NCI-H345 treated with DMSO at 0.1 percent for 48 hours (cell line): ENCODE data around the gene MCTP1.
"Not testable (repeated sequence)": the region's sequence is repeated elsewhere in the genome, so short reads cannot be mapped to it uniquely, and the experiment has no call there.

Source experiments
- DNase-seq: peaks from one replicate; lab custom pipeline; 2025; ENCODE audit not compliant: unreplicated experiment; lab: John Stamatoyannopoulos, UW

The MCTP1 gene

GRCh38 chr5:95035891-95036685 is 248.8 kb downstream of the MCTP1 start:
- no peak for DNase-seq

- DNase-seq, result no peak
Measured at GRCh38 chr5:95032801-95033200, 252.1 kb downstream of the MCTP1 start.

GRCh38 chr5:95029569-95030366 is 255.1 kb downstream of the MCTP1 start:
- DNase-seq, result no peak

- DNase-seq, result no peak
Measured at GRCh38 chr5:95027775-95028174, 257.1 kb downstream of the MCTP1 start.

DNA sequence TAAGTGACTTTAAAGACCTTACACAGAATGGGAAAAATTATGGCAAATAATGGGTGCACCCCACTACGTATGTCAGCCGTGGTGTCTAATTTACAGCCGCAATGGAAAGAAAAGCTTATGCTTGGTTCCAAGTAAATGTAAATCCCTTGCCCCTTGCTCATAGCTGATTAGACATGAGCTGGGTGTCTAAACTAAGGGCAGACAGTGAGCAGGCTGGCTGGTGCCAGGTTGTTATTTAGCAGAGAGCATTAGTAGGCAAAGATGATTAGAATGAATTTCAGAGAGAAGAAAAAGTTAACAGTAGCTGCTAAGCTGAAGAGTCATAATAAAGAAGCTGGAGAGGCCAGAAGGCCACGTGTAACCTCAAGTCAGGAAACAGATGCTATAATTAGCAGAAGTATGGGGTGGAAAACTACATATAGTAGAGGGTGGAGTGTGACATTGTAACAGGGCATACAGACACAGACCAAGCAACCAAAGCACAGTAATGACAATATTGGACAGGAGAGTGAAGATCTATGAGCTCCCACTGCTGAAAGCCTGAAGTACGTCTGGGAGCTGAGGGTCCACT is 257.7 kb downstream of the MCTP1 start:
- DNase-seq, result no peak

- DNase-seq, result no peak
Measured at GRCh38 chr5:95026718-95027117, 258.2 kb downstream of the MCTP1 start.

DNA sequence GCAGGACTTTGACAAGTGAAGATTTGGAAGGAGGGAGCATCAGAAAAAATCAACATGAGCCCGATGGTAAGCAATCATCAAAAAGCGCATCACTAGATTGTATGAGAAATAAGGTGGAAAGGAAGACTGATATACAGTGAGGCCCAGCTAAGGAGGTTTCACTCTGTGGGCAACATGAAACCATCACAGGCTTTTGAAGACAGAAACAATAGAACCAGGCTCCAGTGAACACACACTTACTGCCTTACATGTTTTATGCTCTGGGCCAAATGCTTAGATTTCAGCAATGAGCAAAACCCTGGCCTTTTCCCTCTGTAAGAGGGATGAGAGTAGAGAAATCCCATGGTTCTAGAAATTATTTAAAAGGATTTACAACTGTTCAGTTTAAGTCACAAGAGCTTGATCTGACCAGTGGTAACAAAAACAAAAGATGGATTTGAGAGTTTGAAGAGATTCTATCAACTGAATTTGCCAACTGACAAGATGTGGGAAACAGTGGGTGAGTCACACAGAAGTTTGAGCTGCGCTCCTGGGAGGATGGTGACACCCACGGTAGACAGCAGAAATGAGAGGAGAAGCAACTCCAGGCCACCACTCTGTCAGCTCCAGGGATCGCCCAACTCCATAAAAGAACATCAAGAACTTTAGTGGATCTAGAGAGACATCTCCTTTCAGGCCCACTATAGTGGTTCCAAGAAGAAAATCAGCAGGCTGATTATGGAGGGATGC is 261.8 kb downstream of the MCTP1 start:
- DNase-seq, result no peak

DNA sequence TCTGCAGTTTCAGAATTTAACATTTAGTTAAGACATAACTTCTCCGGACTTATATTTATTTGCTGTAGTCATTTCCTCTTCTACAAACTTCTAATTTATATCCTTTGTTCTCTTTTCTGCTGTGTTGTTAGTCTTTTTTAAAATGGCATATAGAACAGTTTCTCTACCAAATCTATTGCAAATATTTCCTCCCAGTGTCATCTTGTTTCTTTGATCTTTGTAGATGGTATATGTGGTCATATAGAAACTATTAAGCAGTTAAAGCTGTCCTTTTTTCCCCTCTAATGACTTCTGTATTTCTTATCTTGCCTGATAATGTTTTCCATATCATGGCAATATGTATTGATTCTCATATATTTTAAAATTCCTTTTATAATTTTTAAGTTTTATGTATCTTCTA is 264.5 kb downstream of the MCTP1 start:
- no peak for DNase-seq

- no peak for DNase-seq
Measured at GRCh38 chr5:95018946-95019345, 265.9 kb downstream of the MCTP1 start.

GRCh38 chr5:95018511-95018910 is 266.4 kb downstream of the MCTP1 start:
- no peak for DNase-seq

- no peak for DNase-seq
Measured at GRCh38 chr5:95009812-95010211, 275.1 kb downstream of the MCTP1 start.

GRCh38 chr5:95007921-95008597 is 276.8 kb downstream of the MCTP1 start:
- DNase-seq, result no peak

GRCh38 chr5:95005811-95006210 is 279.1 kb downstream of the MCTP1 start:
- DNase-seq, result no peak

DNA sequence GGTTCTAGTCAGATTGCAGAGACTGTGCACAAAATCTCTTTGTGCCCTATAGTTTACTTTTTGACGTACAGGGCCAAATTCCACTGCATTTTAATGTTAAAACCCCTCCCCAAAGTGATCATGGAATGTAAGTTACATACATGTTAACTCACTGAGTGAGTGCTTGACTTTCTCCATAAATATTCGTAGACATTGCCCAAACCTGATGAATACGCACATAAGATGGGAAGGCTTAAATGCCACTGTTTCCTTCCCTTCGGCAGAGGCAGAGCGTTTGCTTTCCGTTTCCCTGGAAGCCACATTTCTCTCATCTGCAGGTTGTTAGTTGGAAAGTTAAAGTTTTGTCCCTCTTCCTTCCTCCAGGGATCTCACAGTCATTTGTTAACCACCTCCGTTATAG is 286.2 kb downstream of the MCTP1 start:
- DNase-seq, result no peak

DNA sequence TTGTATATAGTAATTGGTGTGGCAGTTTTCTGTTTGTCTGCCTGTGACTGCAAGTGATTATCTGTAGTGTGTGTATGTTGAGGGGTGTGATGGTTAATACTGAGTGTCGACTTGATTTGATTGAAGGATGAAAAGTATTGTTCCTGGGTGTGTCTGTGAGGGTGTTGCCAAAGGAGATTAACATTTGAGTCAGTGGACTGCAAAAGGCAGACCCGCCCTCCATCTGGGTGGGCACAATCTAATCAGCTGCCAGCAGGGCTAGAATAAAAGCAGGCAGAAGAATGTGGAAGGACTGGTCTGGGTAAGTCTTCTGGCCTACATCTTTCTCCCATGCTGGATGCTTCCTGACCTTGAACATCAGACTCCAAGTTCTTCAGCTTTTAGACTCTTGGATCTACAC is 290.4 kb downstream of the MCTP1 start:
- DNase-seq, result not testable (repeated sequence)

- DNase-seq, result no peak
Measured at GRCh38 chr5:94993491-94993890, 291.4 kb downstream of the MCTP1 start.

GRCh38 chr5:94992325-94992724 is 292.6 kb downstream of the MCTP1 start:
- DNase-seq, result no peak

GRCh38 chr5:94983861-94984535 is 300.9 kb downstream of the MCTP1 start:
- no peak for DNase-seq

GRCh38 chr5:94977437-94977836 is 307.5 kb downstream of the MCTP1 start:
- DNase-seq, result no peak

DNA sequence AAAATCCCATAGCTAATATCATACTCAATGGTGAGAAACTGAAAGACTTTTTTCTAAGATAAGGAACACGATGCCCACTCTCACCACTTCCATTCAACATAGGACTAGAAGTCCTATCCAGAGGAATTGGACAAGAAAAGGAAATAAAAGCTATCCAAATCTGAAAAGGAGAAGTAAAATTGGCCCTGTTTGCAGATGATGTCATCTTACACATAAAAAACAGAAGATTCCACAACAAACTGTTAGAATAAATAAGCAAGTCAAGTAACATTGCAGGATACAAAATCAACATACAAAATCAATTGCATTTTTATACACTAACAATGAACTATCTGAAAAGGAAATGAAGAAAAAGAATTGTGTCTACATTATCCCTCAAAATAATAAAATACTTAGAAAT is 308.0 kb downstream of the MCTP1 start:
- no peak for DNase-seq
